SK-N-SH treated with all-trans-retinoic acid at 6 μM for 48 hours (cell line): ENCODE measurements around the gene PTBP2.

Experiments
- ATAC-seq: fragments of 200-7000 bp; cut with Tn5 transposase; 3 replicates; pipeline ENCODE4 v1.9.1; 2020; ENCODE audit warnings: mild to moderate bottlenecking, moderate library complexity
- ARNTL ChIP-seq: fragments of 450-650 bp; formaldehyde crosslinking; IDR thresholded peaks from 2 replicates; pipeline ENCODE4 v1.5.0; 2020; ENCODE audit warnings: low read depth, mild to moderate bottlenecking, moderate library complexity, borderline replicate concordance
- BACH2 ChIP-seq: fragments of 250-450 bp; sonication (Bioruptor Pico); IDR thresholded peaks from 2 replicates; pipeline ENCODE4 v1.9.0; 2021; ENCODE audit warnings: mild to moderate bottlenecking, borderline replicate concordance
- CREB5 ChIP-seq: fragments of 250-450 bp; sonication (Bioruptor Pico); IDR thresholded peaks from 2 replicates; pipeline ENCODE4 v1.5.1; 2020; ENCODE audit warnings: low read depth, mild to moderate bottlenecking, moderate library complexity
- CSDC2 ChIP-seq: fragments of 250-450 bp; sonication (Bioruptor Pico); IDR thresholded peaks from 2 replicates; pipeline ENCODE4 v1.5.0; 2020; ENCODE audit warnings: mild to moderate bottlenecking, moderate library complexity
- CSRNP3 ChIP-seq: fragments of 250-450 bp; sonication (Bioruptor Pico); IDR thresholded peaks from 2 replicates; pipeline ENCODE4 v1.5.1; 2021; ENCODE audit warnings: mild to moderate bottlenecking, moderate library complexity
- ESRRG ChIP-seq: fragments of 250-450 bp; sonication (Bioruptor Pico); IDR thresholded peaks from 2 replicates; pipeline ENCODE4 v1.6.1; 2021; ENCODE audit warnings: mild to moderate bottlenecking
- GLIS3 ChIP-seq: fragments of 250-450 bp; sonication (Bioruptor Pico); IDR thresholded peaks from 2 replicates; pipeline ENCODE4 v1.5.0; 2020; ENCODE audit warnings: mild to moderate bottlenecking, moderate library complexity
- OSR1 ChIP-seq: fragments of 250-450 bp; sonication (Bioruptor Pico); IDR thresholded peaks from 2 replicates; pipeline ENCODE4 v1.8.0; 2022; ENCODE audit warnings: moderate library complexity, mild to moderate bottlenecking, inconsistent platforms
- PATZ1 ChIP-seq: fragments of 250-450 bp; sonication (Bioruptor Pico); IDR thresholded peaks from 2 replicates; pipeline ENCODE4 v1.8.0; 2020; ENCODE audit warnings: mild to moderate bottlenecking, moderate library complexity, borderline replicate concordance
- POU6F1 ChIP-seq: fragments of 250-450 bp; sonication (Bioruptor Pico); IDR thresholded peaks from 2 replicates; pipeline ENCODE4 v1.8.0; 2021; ENCODE audit warnings: low read depth, mild to moderate bottlenecking, moderate library complexity, borderline replicate concordance
- PPARA ChIP-seq: fragments of 250-450 bp; sonication (Bioruptor Pico); IDR thresholded peaks from 2 replicates; pipeline ENCODE4 v1.5.0; 2020; ENCODE audit warnings: mild to moderate bottlenecking, borderline replicate concordance
- RARB ChIP-seq: fragments of 250-450 bp; sonication (Bioruptor Pico); IDR thresholded peaks from 2 replicates; pipeline ENCODE4 v1.8.0; 2021; ENCODE audit warnings: mild to moderate bottlenecking, moderate library complexity
- SNAI2 ChIP-seq: fragments of 250-450 bp; sonication (Bioruptor Pico); IDR thresholded peaks from 2 replicates; pipeline ENCODE4 v1.5.0; 2020; ENCODE audit warnings: mild to moderate bottlenecking, moderate library complexity
- TCF4 ChIP-seq: fragments of 250-450 bp; sonication (Bioruptor Pico); IDR thresholded peaks from 2 replicates; pipeline ENCODE4 v1.8.0; 2021; ENCODE audit warnings: mild to moderate bottlenecking, moderate library complexity, borderline replicate concordance
- TOX ChIP-seq: fragments of 250-450 bp; sonication (Bioruptor Pico); IDR thresholded peaks from 2 replicates; pipeline ENCODE4 v1.8.0; 2021; ENCODE audit warnings: mild to moderate bottlenecking, moderate library complexity, borderline replicate concordance
- TSHZ2 ChIP-seq: fragments of 250-450 bp; sonication (Bioruptor Pico); IDR thresholded peaks from 2 replicates; pipeline ENCODE4 v1.5.0; 2020; ENCODE audit warnings: mild to moderate bottlenecking, moderate library complexity
- ZC3H10 ChIP-seq: fragments of 250-450 bp; sonication (Bioruptor Pico); IDR thresholded peaks from 2 replicates; pipeline ENCODE4 v1.5.1; 2021; ENCODE audit warnings: mild to moderate bottlenecking, moderate library complexity
- ZFP3 ChIP-seq: fragments of 250-450 bp; sonication (Bioruptor Pico); IDR thresholded peaks from 2 replicates; pipeline ENCODE4 v1.5.0; 2020; ENCODE audit warnings: mild to moderate bottlenecking, moderate library complexity
- ZFP30 ChIP-seq: fragments of 450-650 bp; formaldehyde crosslinking; IDR thresholded peaks from 2 replicates; pipeline ENCODE4 v1.5.0; 2022; ENCODE audit warnings: mild to moderate bottlenecking, moderate library complexity
- ZNF565 ChIP-seq: fragments of 450-650 bp; formaldehyde crosslinking; conservative IDR thresholded peaks from 2 replicates; pipeline ENCODE4 v1.5.0; 2020; ENCODE audit warnings: low read depth, mild to moderate bottlenecking, moderate library complexity
- ZNF70 ChIP-seq: fragments of 450-650 bp; formaldehyde crosslinking; IDR thresholded peaks from 2 replicates; pipeline ENCODE4 v1.5.0; 2020; ENCODE audit warnings: mild to moderate bottlenecking, moderate library complexity
- ZNF8 ChIP-seq: fragments of 450-650 bp; formaldehyde crosslinking; IDR thresholded peaks from 2 replicates; pipeline ENCODE4 v1.5.0; 2020; ENCODE audit warnings: mild to moderate bottlenecking, moderate library complexity

Gene PTBP2

GRCh38 chr1:96723377-96723776, 1.8 kb downstream of the PTBP2 start (continued):
- TF ChIP-seq CSRNP3 (CRISPR knock-in tag): no peak
- no peak for TF ChIP-seq PPARA (CRISPR knock-in tag)

GRCh38 chr1:96723936-96724335, 2.4 kb downstream of the PTBP2 start:
- TF ChIP-seq ZNF8 (CRISPR knock-in tag) (no peak), TCF4 (no peak), BACH2 (CRISPR knock-in tag) (no peak), SNAI2 (CRISPR knock-in tag) (no peak), ARNTL (CRISPR knock-in tag) (no peak), ZNF70 (CRISPR knock-in tag) (no peak), ZC3H10 (CRISPR knock-in tag) (no peak), TSHZ2 (no peak), RARB (CRISPR knock-in tag) (no peak), ZFP30 (CRISPR knock-in tag) (no peak), GLIS3 (CRISPR knock-in tag) (no peak), CSDC2 (CRISPR knock-in tag) (no peak), ZFP3 (CRISPR knock-in tag) (no peak), TOX (CRISPR knock-in tag) (no peak)
- ATAC-seq: no peak

- no peak for TF ChIP-seq OSR1 (CRISPR knock-in tag)
- TF ChIP-seq PATZ1 (CRISPR knock-in tag): no peak
- TF ChIP-seq GLIS3 (CRISPR knock-in tag): no peak
- TF ChIP-seq RARB (CRISPR knock-in tag): no peak
- TF ChIP-seq POU6F1 (CRISPR knock-in tag): no peak
- no peak for TF ChIP-seq TOX (CRISPR knock-in tag)
- no peak for TF ChIP-seq ESRRG (CRISPR knock-in tag)
- no peak for TF ChIP-seq CREB5 (CRISPR knock-in tag)
- TF ChIP-seq PPARA (CRISPR knock-in tag): no peak
- TF ChIP-seq TCF4: no peak
- no peak for TF ChIP-seq ZNF70 (CRISPR knock-in tag)
- no peak for TF ChIP-seq ZFP3 (CRISPR knock-in tag)
- no peak for TF ChIP-seq ZNF565 (CRISPR knock-in tag)
- TF ChIP-seq ARNTL (CRISPR knock-in tag): no peak
- TF ChIP-seq ZC3H10 (CRISPR knock-in tag): no peak
- no peak for TF ChIP-seq CSRNP3 (CRISPR knock-in tag)
- no peak for TF ChIP-seq SNAI2 (CRISPR knock-in tag)
- no peak for TF ChIP-seq ZNF8 (CRISPR knock-in tag)
- ATAC-seq: no peak
Measured at GRCh38 chr1:96727860-96728259, 6.3 kb downstream of the PTBP2 start.
